IPS DF 4.7 (cell line): ENCODE measurements around the gene TXNIP.

Source experiments
- DNase-seq: peaks from one replicate; pipeline ENCODE4 v3.0.0-alpha.2; 2013; ENCODE audit warnings: low spot score; ENCODE audit errors: extremely low read depth

TXNIP gene

GRCh38 chr1:146012703-146013558, 16.6 kb upstream of the TXNIP start:
- no peak for DNase-seq

- DNase-seq: no peak
These were observed 13.9 kb upstream of the TXNIP start for GRCh38 chr1:146010126-146010738.

GRCh38 chr1:146007489-146008133, 11.2 kb upstream of the TXNIP start:
- DNase-seq: no peak

GRCh38 chr1:146001709-146002108, 5.3 kb upstream of the TXNIP start:
- DNase-seq: no peak

GRCh38 chr1:145999321-146000024, 3.1 kb upstream of the TXNIP start:
- DNase-seq: no peak

GRCh38 chr1:145997718-145998023, 1.3 kb upstream of the TXNIP start:
- no peak for DNase-seq

GRCh38 chr1:145997016-145997717, 788 bp upstream of the TXNIP start:
- no peak for DNase-seq

GRCh38 chr1:145995964-145996432, 381 bp downstream of the TXNIP start:
- no peak for DNase-seq

GRCh38 chr1:145995148-145995881, 1.1 kb downstream of the TXNIP start:
- no peak for DNase-seq

- DNase-seq: no peak
These were observed 1.8 kb downstream of the TXNIP start for GRCh38 chr1:145994391-145995120.

GRCh38 chr1:145993618-145994390, 2.6 kb downstream of the TXNIP start:
- DNase-seq: no peak

- DNase-seq: no peak
These were observed 3.3 kb downstream of the TXNIP start for GRCh38 chr1:145992958-145993617.

GRCh38 chr1:145992502-145992936, 3.9 kb downstream of the TXNIP start:
- DNase-seq: no peak

GRCh38 chr1:145991735-145992412, 4.5 kb downstream of the TXNIP start:
- DNase-seq: no peak

- no peak for DNase-seq
These were observed 6.0 kb downstream of the TXNIP start for GRCh38 chr1:145990249-145990855.

- no peak for DNase-seq
These were observed 7.6 kb downstream of the TXNIP start for GRCh38 chr1:145988773-145989172.

GRCh38 chr1:145987926-145988325, 8.5 kb downstream of the TXNIP start:
- DNase-seq: no peak
